Fibroblast of the aortic adventitia (primary cell): ENCODE results near the gene GALNT9. TPM values are rescaled to one million over a fixed set of nuclear protein-coding genes. Genes with fewer than 3 reads are reported as not detected.

Source experiments
- DNase-seq: peaks from one replicate; pipeline ENCODE4 v3.0.0-alpha.2; 2010; ENCODE audit warnings: low read depth
- H3K4me3 ChIP-seq: 2 replicates; pipeline ENCODE4 v1.5.1; 2011; ENCODE audit warnings: low read depth, mild to moderate bottlenecking, control low read depth, low read length, moderate library complexity
- total RNA-seq: library from RNA; depleted of rRNA; stranded (reverse); fragments of >200 nt; gene quantifications from 2 replicates; pipeline ENCODE4 v1.2.3, GENCODE V29; 2012; ENCODE audit warnings: low replicate concordance
- TF ChIP-seq, protein P1 (sequence below): IDR thresholded peaks from 2 replicates; pipeline ENCODE4 v1.5.1; 2011; ENCODE audit warnings: mild to moderate bottlenecking, low read length, control low read depth, inconsistent platforms; ENCODE audit not compliant: insufficient read depth

GALNT9 gene
- total RNA-seq, 1 donor: not detected

DNA sequence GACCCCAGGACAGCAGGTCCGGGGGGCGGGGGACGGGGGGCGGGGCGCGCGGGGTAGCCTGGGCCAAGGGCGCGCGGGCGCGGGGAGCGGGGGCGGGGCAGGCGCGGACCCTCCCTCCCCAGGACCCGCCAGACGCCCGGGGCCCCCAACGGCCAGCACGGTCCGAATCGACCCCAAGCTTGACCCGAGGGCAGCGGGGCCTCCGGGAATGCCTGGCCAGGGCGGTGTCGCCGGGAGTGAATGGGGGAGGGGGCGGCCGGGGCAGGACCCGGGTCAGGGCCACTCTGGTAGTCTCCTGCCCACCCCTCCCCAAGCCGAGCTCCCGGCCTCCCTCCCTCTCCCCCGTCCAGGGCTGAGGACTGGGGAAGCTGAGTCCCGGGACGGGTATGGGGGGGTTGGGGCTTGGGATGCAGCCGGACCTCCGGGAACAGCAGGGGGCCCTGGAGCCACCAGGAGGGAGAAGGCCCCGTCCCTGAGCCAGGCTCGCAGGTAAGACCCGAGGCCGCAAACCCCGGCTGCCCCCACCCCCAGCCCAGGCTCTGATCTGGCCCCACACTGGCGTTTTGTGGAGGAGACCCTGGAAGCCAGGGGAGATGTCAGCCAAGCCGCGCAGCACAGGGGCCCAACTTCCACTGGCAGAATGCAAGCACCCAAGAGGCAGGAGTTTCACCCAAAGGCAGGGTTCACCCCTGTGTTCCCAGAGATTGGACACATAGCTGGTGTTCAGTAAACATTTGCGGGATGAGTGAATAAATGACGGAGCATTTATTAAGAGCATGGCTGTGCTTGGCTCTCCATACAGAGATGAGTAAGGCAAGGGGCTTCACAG lies 545 bp upstream of the GALNT9 start:
- H3K4me3 ChIP-seq: no peak overlapping the region
- no peak for DNase-seq
- TF ChIP-seq, protein P1, sequence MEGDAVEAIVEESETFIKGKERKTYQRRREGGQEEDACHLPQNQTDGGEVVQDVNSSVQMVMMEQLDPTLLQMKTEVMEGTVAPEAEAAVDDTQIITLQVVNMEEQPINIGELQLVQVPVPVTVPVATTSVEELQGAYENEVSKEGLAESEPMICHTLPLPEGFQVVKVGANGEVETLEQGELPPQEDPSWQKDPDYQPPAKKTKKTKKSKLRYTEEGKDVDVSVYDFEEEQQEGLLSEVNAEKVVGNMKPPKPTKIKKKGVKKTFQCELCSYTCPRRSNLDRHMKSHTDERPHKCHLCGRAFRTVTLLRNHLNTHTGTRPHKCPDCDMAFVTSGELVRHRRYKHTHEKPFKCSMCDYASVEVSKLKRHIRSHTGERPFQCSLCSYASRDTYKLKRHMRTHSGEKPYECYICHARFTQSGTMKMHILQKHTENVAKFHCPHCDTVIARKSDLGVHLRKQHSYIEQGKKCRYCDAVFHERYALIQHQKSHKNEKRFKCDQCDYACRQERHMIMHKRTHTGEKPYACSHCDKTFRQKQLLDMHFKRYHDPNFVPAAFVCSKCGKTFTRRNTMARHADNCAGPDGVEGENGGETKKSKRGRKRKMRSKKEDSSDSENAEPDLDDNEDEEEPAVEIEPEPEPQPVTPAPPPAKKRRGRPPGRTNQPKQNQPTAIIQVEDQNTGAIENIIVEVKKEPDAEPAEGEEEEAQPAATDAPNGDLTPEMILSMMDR: no peak

DNA sequence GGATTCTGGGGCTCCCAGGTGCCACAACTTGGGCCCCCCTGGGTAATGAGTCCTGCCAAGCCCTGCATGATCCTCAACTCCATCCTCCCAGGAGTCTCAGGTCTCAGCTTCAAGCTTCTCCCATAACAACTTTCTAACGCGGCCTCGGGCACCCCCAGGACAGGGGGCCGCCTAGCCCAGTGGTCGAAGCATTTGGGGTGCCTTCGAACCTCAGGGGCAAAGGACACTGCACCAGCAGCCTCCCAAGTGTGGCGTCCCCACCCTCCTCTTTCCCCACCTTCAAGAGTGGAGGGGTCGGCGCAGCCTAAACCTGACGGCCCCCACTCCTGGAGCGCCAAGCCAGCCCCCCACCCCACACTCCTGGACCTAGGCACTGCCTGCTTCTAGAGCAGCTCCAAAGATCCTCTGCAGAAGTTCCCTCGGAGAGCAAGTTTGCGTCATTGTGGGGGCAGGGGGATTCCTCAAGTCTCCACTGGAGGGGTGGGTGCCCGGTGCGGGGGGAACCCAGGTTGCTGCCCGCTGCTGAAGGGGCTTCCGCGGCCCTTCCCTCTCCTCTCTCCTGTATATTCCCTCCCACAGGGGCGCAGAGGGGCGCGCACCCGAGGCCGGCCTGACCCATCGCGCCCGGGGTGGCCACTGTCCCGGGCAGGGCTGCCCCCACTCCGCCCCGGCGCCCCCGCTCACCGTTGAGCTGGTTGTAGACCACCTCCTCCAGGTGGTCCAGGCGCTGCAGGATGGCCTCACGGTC lies 933 bp downstream of the GALNT9 start:
- no peak overlapping the region for H3K4me3 ChIP-seq
- TF ChIP-seq, protein P1: no peak
- DNase-seq: no peak

DNA sequence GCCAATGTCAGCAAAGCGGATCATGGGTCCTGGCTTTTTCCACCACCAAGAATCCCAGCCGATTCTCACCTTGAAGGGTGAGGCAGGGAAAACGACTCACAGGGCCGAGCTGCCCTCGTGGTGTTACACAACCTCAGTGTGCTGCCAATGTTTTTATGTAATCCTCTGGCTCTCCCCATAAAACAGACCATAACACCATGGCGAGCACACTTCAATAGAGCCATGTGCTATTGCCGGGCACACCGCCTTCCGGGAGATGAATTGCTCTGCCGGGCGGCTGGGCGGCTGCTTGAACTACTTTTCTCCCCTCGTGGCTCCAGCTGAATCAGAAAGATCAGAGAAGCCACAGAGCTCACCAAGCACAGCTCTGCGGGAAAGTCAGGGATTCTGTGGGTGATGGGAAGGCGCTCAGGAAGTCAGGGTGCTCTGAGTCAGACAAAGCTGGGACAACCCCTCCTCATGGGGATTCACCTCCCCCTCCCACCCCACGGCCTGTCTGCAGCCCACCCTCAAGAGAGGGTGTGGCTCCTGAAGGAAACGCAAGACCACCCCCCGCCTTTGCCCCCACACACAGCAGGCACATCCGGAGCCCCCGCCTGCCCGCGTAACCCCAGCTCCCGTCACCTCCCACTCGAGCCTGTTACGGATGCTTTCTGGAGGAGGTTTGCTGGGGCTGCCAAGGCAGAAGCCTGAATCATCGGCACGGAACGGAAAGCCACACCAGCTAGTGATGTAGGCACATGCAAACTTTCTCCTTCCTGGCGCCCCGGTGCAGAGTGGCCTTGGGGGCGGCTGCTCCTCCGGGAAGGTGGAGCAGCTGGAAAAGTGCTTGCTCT lies 1.8 kb downstream of the GALNT9 start:
- DNase-seq: peak; percentile 87
- TF ChIP-seq, protein P1: no peak
- peak overlapping the region; percentile 39 for H3K4me3 ChIP-seq

DNA sequence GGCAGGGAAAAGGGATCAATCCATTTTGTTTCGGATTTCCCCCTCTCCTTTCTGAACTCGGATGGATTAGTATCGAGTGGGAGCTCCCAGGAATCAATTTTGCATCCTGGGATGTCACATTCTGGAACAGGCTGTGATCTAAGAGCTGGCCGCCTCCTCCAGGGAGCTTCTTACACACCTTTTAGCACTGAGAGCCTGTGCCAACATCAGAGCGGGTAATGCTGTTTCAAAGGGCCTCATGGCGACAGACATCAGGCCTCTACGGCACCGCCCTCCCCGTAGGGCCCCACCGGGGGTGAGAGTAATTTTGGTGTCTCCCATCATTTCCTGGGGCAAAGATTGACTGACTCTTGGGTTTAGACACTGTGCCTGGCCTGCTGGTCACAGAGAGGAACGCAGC lies 2.7 kb downstream of the GALNT9 start:
- DNase-seq: no peak
- TF ChIP-seq, protein P1: no peak
- no peak overlapping the region for H3K4me3 ChIP-seq

DNA sequence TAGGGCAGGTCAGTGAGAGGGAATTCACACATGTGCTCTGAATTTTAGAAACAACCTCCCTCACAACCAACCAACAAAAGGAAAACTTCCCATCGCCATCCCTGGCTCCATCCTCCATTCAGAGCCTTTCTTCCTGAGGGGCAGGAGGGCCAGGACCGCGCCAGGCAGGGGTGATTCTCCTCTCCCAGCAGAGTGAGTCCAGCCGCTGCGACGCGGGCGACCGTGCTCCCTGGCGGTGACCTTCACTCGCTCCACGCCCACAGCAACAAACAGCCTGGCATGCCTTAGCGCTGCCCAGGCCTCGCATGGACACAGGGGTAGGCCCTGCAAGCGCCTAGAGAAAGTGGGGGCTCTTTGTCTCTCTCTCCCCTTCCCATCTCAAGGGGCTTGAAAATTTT lies 3.7 kb downstream of the GALNT9 start:
- no peak overlapping the region for H3K4me3 ChIP-seq
- TF ChIP-seq, protein P1: no peak
- no peak for DNase-seq

DNA sequence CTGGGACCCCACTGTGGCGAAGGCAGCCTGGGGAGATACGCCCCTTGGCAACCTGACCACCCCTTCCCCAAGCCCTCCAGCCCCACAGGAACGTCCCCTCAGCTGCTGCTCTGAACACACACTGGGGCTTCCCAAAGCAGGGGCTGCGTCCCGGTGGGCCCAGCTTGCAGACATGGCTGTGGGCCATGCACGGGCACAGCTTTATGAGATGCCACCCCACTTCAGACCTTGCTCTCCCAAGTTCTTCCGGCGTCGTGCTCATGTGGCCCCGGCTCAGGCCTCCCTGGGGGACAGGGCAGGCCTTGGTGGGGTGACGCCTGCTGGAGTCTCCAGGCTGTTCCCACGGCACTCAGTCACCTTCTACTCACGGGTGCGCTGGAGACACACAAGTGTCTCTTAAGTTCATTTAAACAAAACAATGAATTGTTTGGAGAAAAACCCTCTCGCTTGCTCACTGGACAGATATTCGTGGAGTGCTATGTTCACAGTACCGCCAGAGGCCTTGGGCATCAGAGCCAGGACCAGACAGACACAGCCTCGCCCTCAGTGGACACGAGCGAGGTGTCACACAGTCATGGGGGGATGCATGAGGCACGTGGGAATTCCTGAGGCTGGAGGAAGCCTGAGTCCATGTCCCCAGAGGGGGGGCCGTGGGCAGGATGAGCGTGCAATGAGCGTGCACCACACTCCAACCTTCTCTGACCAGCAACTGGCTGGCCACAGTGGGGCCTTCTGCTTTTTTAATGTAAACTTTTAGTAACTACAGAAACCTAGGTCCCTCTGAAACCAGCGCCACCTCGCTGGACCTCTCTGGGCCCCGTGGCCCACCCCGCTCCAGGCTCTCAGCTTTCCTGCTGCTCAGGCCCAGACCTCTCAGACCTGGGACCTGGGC lies 4.3 kb downstream of the GALNT9 start:
- no peak for DNase-seq
- TF ChIP-seq, protein P1: no peak
- H3K4me3 ChIP-seq: no peak overlapping the region
